HTR-8/SVneo (cell line): Measurements from ENCODE around the gene SEMA5A.

Experiments
- DNase-seq: peaks from one replicate; pipeline ENCODE4 v3.0.0; 2011; ENCODE audit warnings: low spot score, mixed read lengths; ENCODE audit not compliant: insufficient read length
- FAIRE-seq: peaks from 2 replicates; lab custom pipeline; 2011; peaks lifted over from hg19 to GRCh38; lab: Jason Lieb, UNC

The SEMA5A gene

GRCh38 chr5:9551567-9552537 is 6.0 kb upstream of the SEMA5A start:
- FAIRE-seq (no peak), DNase-seq (no peak)

GRCh38 chr5:9549941-9550340 is 4.1 kb upstream of the SEMA5A start:
- FAIRE-seq (peak; percentile 82), DNase-seq (no peak)

GRCh38 chr5:9547122-9547947 is 1.5 kb upstream of the SEMA5A start:
- peak; percentile 44 for FAIRE-seq

GRCh38 chr5:9545136-9545991 is 511 bp downstream of the SEMA5A start:
- DNase-seq (peak; percentile 24), FAIRE-seq (no peak)

More at GRCh38 chr5:9547122-9547947, 1.5 kb upstream of the SEMA5A start:
- DNase-seq: peak; percentile 47

- FAIRE-seq (peak; percentile 93), DNase-seq (peak; percentile 89)
Observed at GRCh38 chr5:9544502-9545135, 1.3 kb downstream of the SEMA5A start.

- no peak for DNase-seq
- FAIRE-seq: no peak
Observed at GRCh38 chr5:9544056-9544455, 1.8 kb downstream of the SEMA5A start.

- DNase-seq (no peak), FAIRE-seq (no peak)
Observed at GRCh38 chr5:9543311-9543920, 2.5 kb downstream of the SEMA5A start.

GRCh38 chr5:9540791-9541190 is 5.1 kb downstream of the SEMA5A start:
- no peak for DNase-seq
- FAIRE-seq: no peak

- FAIRE-seq (no peak), DNase-seq (no peak)
Observed at GRCh38 chr5:9538504-9538903, 7.4 kb downstream of the SEMA5A start.

- FAIRE-seq: peak; percentile 63
- no peak for DNase-seq
Observed at GRCh38 chr5:9537223-9538141, 8.4 kb downstream of the SEMA5A start.

GRCh38 chr5:9536717-9537116 is 9.2 kb downstream of the SEMA5A start:
- peak; percentile 20 for FAIRE-seq
- DNase-seq: no peak

GRCh38 chr5:9534881-9535517 is 10.9 kb downstream of the SEMA5A start:
- FAIRE-seq: no peak
- no peak for DNase-seq

GRCh38 chr5:9533562-9534364 is 12.1 kb downstream of the SEMA5A start:
- DNase-seq: no peak
- no peak for FAIRE-seq

- peak; percentile 53 for DNase-seq
- FAIRE-seq: peak; percentile 49
Observed at GRCh38 chr5:9533096-9533495, 12.8 kb downstream of the SEMA5A start.

- FAIRE-seq: no peak
- DNase-seq: no peak
Observed at GRCh38 chr5:9529513-9529912, 16.4 kb downstream of the SEMA5A start.

- no peak for FAIRE-seq
Observed at GRCh38 chr5:9529041-9529480, 16.8 kb downstream of the SEMA5A start.

GRCh38 chr5:9524941-9525340 is 20.9 kb downstream of the SEMA5A start:
- no peak for DNase-seq
- no peak for FAIRE-seq

More at GRCh38 chr5:9529041-9529480, 16.8 kb downstream of the SEMA5A start:
- DNase-seq: no peak
